Mesendoderm (in vitro differentiated cells): Measurements from ENCODE around the gene CREB5.
"Not testable (repeated sequence)": the region's sequence is repeated elsewhere in the genome, so short reads cannot be mapped to it uniquely, and the experiment has no call there.

Source experiments
- DNase-seq: peaks from one replicate; pipeline ENCODE4 v3.0.0; 2013
- H2AK5ac ChIP-seq: 2 replicates; pipeline ENCODE4 v1.6.1; 2013; ENCODE audit warnings: low read length, inconsistent platforms
- H2BK120ac ChIP-seq: 2 replicates; pipeline ENCODE4 v1.6.1; 2013; ENCODE audit warnings: low read depth, mild to moderate bottlenecking, low read length, moderate library complexity, mixed read lengths
- H2BK15ac ChIP-seq: replicated peaks from 2 replicates; pipeline ENCODE4 v1.6.1; 2013; ENCODE audit warnings: low read depth, mild to moderate bottlenecking, moderate library complexity
- H2BK5ac ChIP-seq: 2 replicates; pipeline ENCODE4 v1.6.1; 2013; ENCODE audit warnings: low read length, inconsistent platforms
- H3K18ac ChIP-seq: 2 replicates; pipeline ENCODE4 v1.6.1; 2013; ENCODE audit warnings: mild to moderate bottlenecking, low read length, mixed read lengths
- H3K23ac ChIP-seq: one replicate; pipeline ENCODE4 v1.6.1; 2013; ENCODE audit warnings: low read length
- H3K27ac ChIP-seq: 2 replicates; pipeline ENCODE4 v1.5.1; 2013; ENCODE audit warnings: low read depth, mild to moderate bottlenecking, inconsistent platforms, low read length, moderate library complexity
- H3K27me3 ChIP-seq: 2 replicates; pipeline ENCODE4 v1.6.1; 2013; ENCODE audit warnings: low read length, control low read depth, mild to moderate bottlenecking, inconsistent platforms; ENCODE audit not compliant: insufficient read depth, poor library complexity
- H3K36me3 ChIP-seq: 2 replicates; pipeline ENCODE4 v1.6.1; 2013; ENCODE audit warnings: low read length, inconsistent platforms; ENCODE audit not compliant: control insufficient read depth, insufficient read depth
- H3K4ac ChIP-seq: one replicate; pipeline ENCODE4 v1.6.1; 2013; ENCODE audit warnings: low read depth, mild to moderate bottlenecking, low read length, moderate library complexity
- H3K4me1 ChIP-seq: 2 replicates; pipeline ENCODE4 v1.6.1; 2013; ENCODE audit warnings: low read depth, low read length, inconsistent platforms; ENCODE audit not compliant: control insufficient read depth
- H3K4me2 ChIP-seq: 2 replicates; pipeline ENCODE4 v1.6.1; 2013; ENCODE audit warnings: low read length
- H3K4me3 ChIP-seq: 2 replicates; pipeline ENCODE4 v1.5.1; 2013; ENCODE audit warnings: mild to moderate bottlenecking, low read length
- H3K56ac ChIP-seq: one replicate; pipeline ENCODE4 v1.6.1; 2013; ENCODE audit warnings: low read length
- H3K79me1 ChIP-seq: 2 replicates; pipeline ENCODE4 v1.6.1; 2013; ENCODE audit warnings: low read length, inconsistent platforms
- H3K79me2 ChIP-seq: 2 replicates; pipeline ENCODE4 v1.6.1; 2013; ENCODE audit warnings: mild to moderate bottlenecking, low read length; ENCODE audit not compliant: control insufficient read depth, insufficient read depth
- H3K9ac ChIP-seq: 2 replicates; pipeline ENCODE4 v1.6.1; 2013; ENCODE audit warnings: low read length, inconsistent platforms
- H4K5ac ChIP-seq: one replicate; pipeline ENCODE4 v1.6.1; 2013; ENCODE audit warnings: low read length
- H4K8ac ChIP-seq: one replicate; pipeline ENCODE4 v1.6.1; 2013; ENCODE audit warnings: low read depth, mild to moderate bottlenecking, control low read depth, low read length, moderate library complexity
- WGBS: extraction: QIAGEN DNeasy Blood & Tissue Kit; methylation state at CpG from one replicate; pipeline ENCODE4 v1.1.7; 2013; ENCODE audit warnings: low lambda C conversion rate, missing lambda C conversion rate; ENCODE audit not compliant: insufficient coverage; ENCODE audit errors: extremely low coverage; 5-methylcytosine and 5-hydroxymethylcytosine counted together

CREB5 gene

GRCh38 chr7:28395831-28396230 is 16.5 kb upstream of the CREB5 start:
- no peak overlapping the region for H3K4ac ChIP-seq
- H3K36me3 ChIP-seq, result no peaks in the 10 kb centered on the region
- H3K79me2 ChIP-seq, result no peaks in the 10 kb centered on the region
- no peak overlapping the region for H2BK15ac ChIP-seq
- no peak overlapping the region for H3K4me2 ChIP-seq
- H4K8ac ChIP-seq, result no peak overlapping the region
- no peak overlapping the region for H3K9ac ChIP-seq
- H2BK120ac ChIP-seq, result no peak overlapping the region
- H3K18ac ChIP-seq, result no peak overlapping the region
- H3K4me3 ChIP-seq, result no peak overlapping the region
- no peak overlapping the region for H2AK5ac ChIP-seq
- H3K27me3 ChIP-seq, result no peaks in the 10 kb centered on the region
- WGBS, result no CpG with 5 or more reads among the region's 2 CpGs
- H3K56ac ChIP-seq, result no peak overlapping the region
- H3K79me1 ChIP-seq, result no peaks in the 10 kb centered on the region
- DNase-seq, result no peak
- H3K27ac ChIP-seq, result no peak overlapping the region
- H4K5ac ChIP-seq, result no peak overlapping the region
- H3K23ac ChIP-seq, result no peak overlapping the region
- H3K4me1 ChIP-seq, result no peaks in the 10 kb centered on the region
- H2BK5ac ChIP-seq, result no peak overlapping the region

DNA sequence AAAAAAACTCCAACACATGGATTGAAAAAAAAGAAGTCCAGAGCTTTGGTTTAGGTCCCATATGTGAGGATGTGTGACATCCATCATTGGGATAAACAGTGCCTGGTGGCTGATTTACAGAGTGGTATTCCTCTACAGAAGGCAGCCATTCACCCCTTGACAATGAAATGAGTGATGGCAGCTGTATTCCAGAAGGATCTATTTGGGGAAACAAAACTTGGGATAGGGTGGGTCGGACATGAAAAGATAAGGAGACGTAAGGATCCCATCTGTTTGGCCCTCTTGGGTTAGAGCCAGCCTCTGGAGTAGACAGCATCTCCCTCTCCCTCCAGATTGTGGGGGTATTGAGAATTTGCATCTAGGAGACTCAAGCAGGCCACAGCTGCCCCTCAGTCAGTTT is 15.2 kb upstream of the CREB5 start:
- Histone ChIP-seq H3K18ac (no peak overlapping the region), H3K4me1 (no peaks in the 10 kb centered on the region), H2BK5ac (no peak overlapping the region), H3K27ac (no peak overlapping the region), H3K79me2 (no peaks in the 10 kb centered on the region), H3K4me2 (no peak overlapping the region), H3K4me3 (no peak overlapping the region), H4K5ac (no peak overlapping the region), H3K79me1 (no peaks in the 10 kb centered on the region), H3K36me3 (no peaks in the 10 kb centered on the region), H3K23ac (no peak overlapping the region), H4K8ac (no peak overlapping the region), H2BK15ac (no peak overlapping the region), H3K27me3 (no peaks in the 10 kb centered on the region), H3K9ac (no peak overlapping the region), H2AK5ac (no peak overlapping the region), H3K4ac (no peak overlapping the region), H3K56ac (no peak overlapping the region), H2BK120ac (no peak overlapping the region)
- no peak for DNase-seq
- no CpG with 5 or more reads among the region's 2 CpGs for WGBS

- H3K23ac ChIP-seq, result no peak overlapping the region
- no peak overlapping the region for H3K18ac ChIP-seq
- H3K79me2 ChIP-seq, result no peaks in the 10 kb centered on the region
- no peak overlapping the region for H3K4me2 ChIP-seq
- no peak overlapping the region for H2BK5ac ChIP-seq
- H3K4ac ChIP-seq, result no peak overlapping the region
- no peak overlapping the region for H2BK15ac ChIP-seq
- no peaks in the 10 kb centered on the region for H3K27me3 ChIP-seq
- H3K4me1 ChIP-seq, result no peaks in the 10 kb centered on the region
- no peak overlapping the region for H3K27ac ChIP-seq
- no peak overlapping the region for H3K4me3 ChIP-seq
- no peak overlapping the region for H2AK5ac ChIP-seq
- no peaks in the 10 kb centered on the region for H3K79me1 ChIP-seq
- DNase-seq, result no peak
- no peak overlapping the region for H3K56ac ChIP-seq
- H4K8ac ChIP-seq, result no peak overlapping the region
- H2BK120ac ChIP-seq, result no peak overlapping the region
- no peak overlapping the region for H3K9ac ChIP-seq
- no peaks in the 10 kb centered on the region for H3K36me3 ChIP-seq
- no peak overlapping the region for H4K5ac ChIP-seq
- no CpG with 5 or more reads among the region's 3 CpGs for WGBS
Observed at GRCh38 chr7:28400838-28401360, 11.4 kb upstream of the CREB5 start.

DNA sequence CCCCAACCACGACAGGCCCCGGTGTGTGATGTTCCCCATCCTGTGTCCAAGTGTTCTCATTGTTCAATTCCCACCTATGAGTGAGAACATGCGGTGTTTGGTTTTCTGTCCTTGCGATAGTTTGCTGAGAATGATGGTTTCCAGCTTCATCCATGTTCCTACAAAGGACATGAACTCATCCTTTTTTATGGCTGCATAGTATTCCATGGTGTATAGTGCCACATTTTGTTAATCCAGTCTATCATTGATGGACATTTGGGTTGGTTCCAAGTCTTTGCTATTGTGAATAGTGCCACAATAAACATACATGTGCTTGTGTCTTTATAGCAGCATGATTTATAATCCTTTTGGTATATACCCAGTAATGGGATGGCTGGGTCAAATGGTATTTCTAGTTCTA is 10.8 kb upstream of the CREB5 start:
- not testable (repeated sequence) for H3K4ac ChIP-seq, H4K8ac ChIP-seq, H4K5ac ChIP-seq, H2BK120ac ChIP-seq, H3K27me3 ChIP-seq, H3K4me1 ChIP-seq, H3K27ac ChIP-seq, H2BK15ac ChIP-seq, H3K9ac ChIP-seq, H3K36me3 ChIP-seq, DNase-seq, H3K4me2 ChIP-seq, H2AK5ac ChIP-seq, H2BK5ac ChIP-seq, H3K79me2 ChIP-seq, H3K79me1 ChIP-seq, H3K18ac ChIP-seq, H3K4me3 ChIP-seq, H3K56ac ChIP-seq, H3K23ac ChIP-seq
- no CpG with 5 or more reads among the region's 4 CpGs for WGBS

- Histone ChIP-seq H4K5ac (no peak overlapping the region), H2BK15ac (no peak overlapping the region), H3K23ac (no peak overlapping the region), H3K79me1 (no peaks in the 10 kb centered on the region), H3K4me3 (no peak overlapping the region), H3K79me2 (no peaks in the 10 kb centered on the region), H3K18ac (no peak overlapping the region), H3K27me3 (peaks cover 3% of the 10 kb centered on the region), H3K9ac (no peak overlapping the region), H2BK120ac (no peak overlapping the region), H2BK5ac (no peak overlapping the region), H4K8ac (no peak overlapping the region), H3K27ac (no peak overlapping the region), H2AK5ac (no peak overlapping the region), H3K36me3 (no peaks in the 10 kb centered on the region), H3K4me2 (no peak overlapping the region), H3K4ac (no peak overlapping the region), H3K56ac (no peak overlapping the region), H3K4me1 (peaks cover 5% of the 10 kb centered on the region)
- DNase-seq, result no peak
- no CpG with 5 or more reads among the region's 5 CpGs for WGBS
Observed at GRCh38 chr7:28405662-28406061, 6.7 kb upstream of the CREB5 start.

DNA sequence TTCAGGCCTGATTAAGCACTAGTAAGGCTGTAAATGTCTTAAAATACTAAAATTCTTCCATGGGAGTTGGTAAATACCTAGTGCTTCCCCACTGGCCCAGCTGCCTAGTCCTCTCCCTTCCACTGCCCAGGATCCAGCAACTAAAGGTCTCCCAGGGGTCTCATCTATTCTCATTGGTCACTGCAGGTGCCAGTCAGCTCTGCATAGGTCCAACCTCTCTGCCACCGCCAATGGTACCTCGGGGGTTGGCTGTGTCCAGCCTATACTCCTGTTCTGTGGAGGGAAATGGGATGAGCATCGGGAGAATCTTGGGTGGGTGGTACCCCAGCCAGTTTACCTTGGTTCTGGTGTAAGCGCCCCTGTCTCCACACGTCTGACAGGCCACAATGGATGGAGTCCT is 6.1 kb upstream of the CREB5 start:
- peaks cover 7% of the 10 kb centered on the region for H3K27me3 ChIP-seq
- no peak overlapping the region for H2AK5ac ChIP-seq
- no peak overlapping the region for H3K27ac ChIP-seq

More for the DNA sequence above, 6.1 kb upstream of the CREB5 start:
- H3K56ac ChIP-seq, result no peak overlapping the region
- peaks cover 5% of the 10 kb centered on the region for H3K4me1 ChIP-seq
- no peak overlapping the region for H3K4me3 ChIP-seq
- H3K18ac ChIP-seq, result no peak overlapping the region
- H4K5ac ChIP-seq, result no peak overlapping the region
- peak; percentile 62 for DNase-seq
- no peak overlapping the region for H2BK5ac ChIP-seq
- no peak overlapping the region for H2BK120ac ChIP-seq
- H4K8ac ChIP-seq, result no peak overlapping the region
- no peak overlapping the region for H2BK15ac ChIP-seq
- no peak overlapping the region for H3K4ac ChIP-seq
- H3K23ac ChIP-seq, result no peak overlapping the region
- H3K79me2 ChIP-seq, result no peaks in the 10 kb centered on the region
- H3K36me3 ChIP-seq, result no peaks in the 10 kb centered on the region
- H3K79me1 ChIP-seq, result no peaks in the 10 kb centered on the region
- H3K4me2 ChIP-seq, result no peak overlapping the region
- H3K9ac ChIP-seq, result no peak overlapping the region
- no CpG with 5 or more reads among the region's 5 CpGs for WGBS
